ENCODE data around the gene ZBTB1.

ZBTB1 gene

DNA sequence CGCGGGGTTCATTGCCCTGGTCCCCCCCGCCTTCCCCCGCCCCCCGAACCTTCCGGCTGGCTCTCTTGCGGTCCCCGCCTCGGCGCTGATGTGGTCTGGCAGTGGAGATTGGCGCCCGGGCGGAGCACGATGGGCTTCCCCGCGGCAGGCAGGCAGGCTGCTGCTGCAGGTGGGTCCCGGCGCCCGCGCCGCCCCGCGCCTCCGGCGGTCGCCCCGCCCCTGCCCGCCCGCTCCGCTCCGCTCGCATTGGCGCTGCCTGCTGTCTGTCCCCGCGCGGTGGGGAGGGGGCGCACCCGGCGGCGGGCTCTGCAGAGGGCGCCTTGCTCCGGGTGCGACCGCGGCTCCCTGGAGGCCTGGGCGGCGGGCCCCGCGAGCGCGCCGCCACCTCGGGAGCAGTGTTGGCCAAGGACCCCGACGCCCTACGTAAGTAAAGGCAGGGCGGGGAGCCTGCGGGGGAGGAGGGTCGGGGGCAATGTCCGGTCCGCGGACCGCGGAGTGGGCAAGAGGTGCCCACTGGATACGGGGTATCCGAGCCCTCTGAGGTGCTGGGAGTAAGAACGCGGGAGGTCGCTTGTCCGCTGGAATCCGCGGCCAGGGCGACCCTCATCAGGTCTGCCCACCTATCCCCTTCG, 39.3 kb upstream of the ZBTB1 start, which contains the start of gene AKAP5:
Gene AKAP5, plus strand, starts transcription at position 309 of the 632 bp plus-strand sequence. CDS start 2,896 bp downstream, outside the sequence.
- peak within 1 kb of the TSS; percentile 70 for H3K4me3 ChIP-seq (replicated peaks; ENCODE audit: low read depth, low read length)
- no peak for TF ChIP-seq CTCF (IDR thresholded peaks at IDR 0.05; ENCODE audit: low read length, missing control alignments)
- DNase-seq (ENCODE audit: low read depth) = no peak

- TF ChIP-seq CTCF (IDR thresholded peaks at IDR 0.05; ENCODE audit: low read length, missing control alignments) = peak; percentile 37
These were observed 38.6 kb upstream of the ZBTB1 start for GRCh38 chr14:64465831-64466554.

DNA sequence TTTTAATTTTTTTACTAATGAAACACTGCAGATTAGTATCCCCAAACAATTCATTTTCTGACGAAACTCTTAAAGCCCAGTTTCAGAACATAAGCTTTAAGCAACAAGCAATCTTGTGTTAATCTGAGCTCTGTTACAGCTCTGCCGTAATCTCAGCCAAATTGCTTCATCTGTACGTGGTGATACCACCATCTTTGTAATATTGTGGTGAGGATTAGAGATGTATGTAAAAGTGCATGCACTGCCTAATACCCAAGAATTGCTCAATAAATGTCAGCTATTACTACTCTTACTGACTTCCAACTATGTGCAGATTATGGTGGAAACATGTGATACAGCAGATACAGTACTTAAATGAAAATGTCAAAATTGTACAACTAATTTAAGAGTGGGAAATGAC, 37.5 kb upstream of the ZBTB1 start:
- no peak for TF ChIP-seq CTCF (IDR thresholded peaks at IDR 0.05; ENCODE audit: low read length, missing control alignments)
- no peak for DNase-seq (ENCODE audit: low read depth)
- no peak overlapping the region for H3K4me3 ChIP-seq (replicated peaks; ENCODE audit: low read depth, low read length)

More at GRCh38 chr14:64465831-64466554, 38.6 kb upstream of the ZBTB1 start:
- DNase-seq (ENCODE audit: low read depth) = peak; percentile 52
- peak overlapping the region; percentile 70 for H3K4me3 ChIP-seq (replicated peaks; ENCODE audit: low read depth, low read length)

- H3K4me3 ChIP-seq (replicated peaks; ENCODE audit: low read depth, low read length) = no peak overlapping the region
- TF ChIP-seq CTCF (IDR thresholded peaks at IDR 0.05; ENCODE audit: low read length, missing control alignments) = no peak
- no peak for DNase-seq (ENCODE audit: low read depth)
These were observed 37.0 kb upstream of the ZBTB1 start for GRCh38 chr14:64467566-64467965.

GRCh38 chr14:64468451-64468850, 36.1 kb upstream of the ZBTB1 start:
- no peak for TF ChIP-seq CTCF (IDR thresholded peaks at IDR 0.05; ENCODE audit: low read length, missing control alignments)
- H3K4me3 ChIP-seq (replicated peaks; ENCODE audit: low read depth, low read length) = no peak overlapping the region
- no peak for DNase-seq (ENCODE audit: low read depth)

DNA sequence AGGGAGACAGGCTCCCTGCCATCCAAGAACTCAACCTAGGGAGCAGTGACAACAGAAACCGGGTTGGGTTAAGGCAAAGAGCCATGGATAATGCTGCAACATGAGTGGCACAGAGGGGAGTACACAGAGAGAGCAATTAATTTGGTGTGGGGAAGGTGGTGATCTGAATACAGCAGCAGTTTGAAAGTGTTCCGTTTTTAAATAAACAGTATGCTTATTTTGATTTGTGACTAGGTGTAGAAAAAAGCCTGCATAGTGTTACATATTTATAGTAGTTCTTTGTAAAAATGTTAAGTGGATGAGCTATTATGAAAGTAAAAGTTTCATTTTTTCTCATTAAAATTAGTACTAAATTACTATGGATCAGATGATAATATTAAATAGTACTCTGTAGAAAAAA, 30.5 kb upstream of the ZBTB1 start:
- H3K4me3 ChIP-seq (replicated peaks; ENCODE audit: low read depth, low read length) = no peak overlapping the region
- no peak for TF ChIP-seq CTCF (IDR thresholded peaks at IDR 0.05; ENCODE audit: low read length, missing control alignments)
- no peak for DNase-seq (ENCODE audit: low read depth)
